ENCODE measurements around the gene AQP12B.
"Not testable (repeated sequence)": the region's sequence is repeated elsewhere in the genome, so short reads cannot be mapped to it uniquely, and the experiment has no call there.

DNA sequence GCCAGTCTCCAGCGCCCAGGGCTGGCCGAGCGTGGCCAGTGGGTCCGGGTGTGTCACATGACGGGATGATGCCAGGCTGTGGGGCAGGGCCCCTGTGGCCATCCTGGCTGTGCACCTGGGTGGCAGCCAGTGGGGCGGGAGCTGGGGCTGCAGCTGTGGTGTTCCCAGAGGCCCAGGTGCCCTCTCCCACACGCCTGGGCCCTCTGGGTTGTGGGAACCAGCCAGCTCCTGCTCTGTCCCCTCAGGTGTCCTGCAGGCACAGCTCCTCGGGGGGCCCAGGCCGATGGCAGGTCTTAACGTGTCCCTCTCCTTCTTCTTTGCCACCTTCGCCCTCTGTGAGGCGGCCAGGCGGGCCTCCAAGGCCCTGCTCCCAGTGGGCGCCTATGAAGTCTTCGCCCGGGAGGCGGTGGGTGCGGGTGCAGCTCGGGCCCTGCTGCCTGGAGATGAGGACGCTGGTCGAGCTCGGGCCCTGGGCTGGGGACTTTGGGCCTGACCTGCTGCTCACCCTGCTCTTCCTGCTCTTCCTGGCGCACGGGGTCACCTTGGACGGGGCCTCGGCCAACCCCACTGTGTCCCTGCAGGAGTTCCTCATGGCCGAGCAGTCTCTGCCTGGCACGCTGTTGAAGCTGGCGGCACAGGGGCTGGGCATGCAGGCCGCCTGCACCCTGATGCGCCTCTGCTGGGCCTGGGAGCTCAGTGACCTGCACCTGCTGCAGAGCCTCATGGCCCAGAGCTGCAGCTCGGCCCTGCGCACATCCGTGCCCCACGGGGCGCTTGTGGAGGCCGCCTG is 9.1 kb upstream of the AQP12B start, which contains the start of gene AQP12A:
- TF ChIP-seq, protein P1, sequence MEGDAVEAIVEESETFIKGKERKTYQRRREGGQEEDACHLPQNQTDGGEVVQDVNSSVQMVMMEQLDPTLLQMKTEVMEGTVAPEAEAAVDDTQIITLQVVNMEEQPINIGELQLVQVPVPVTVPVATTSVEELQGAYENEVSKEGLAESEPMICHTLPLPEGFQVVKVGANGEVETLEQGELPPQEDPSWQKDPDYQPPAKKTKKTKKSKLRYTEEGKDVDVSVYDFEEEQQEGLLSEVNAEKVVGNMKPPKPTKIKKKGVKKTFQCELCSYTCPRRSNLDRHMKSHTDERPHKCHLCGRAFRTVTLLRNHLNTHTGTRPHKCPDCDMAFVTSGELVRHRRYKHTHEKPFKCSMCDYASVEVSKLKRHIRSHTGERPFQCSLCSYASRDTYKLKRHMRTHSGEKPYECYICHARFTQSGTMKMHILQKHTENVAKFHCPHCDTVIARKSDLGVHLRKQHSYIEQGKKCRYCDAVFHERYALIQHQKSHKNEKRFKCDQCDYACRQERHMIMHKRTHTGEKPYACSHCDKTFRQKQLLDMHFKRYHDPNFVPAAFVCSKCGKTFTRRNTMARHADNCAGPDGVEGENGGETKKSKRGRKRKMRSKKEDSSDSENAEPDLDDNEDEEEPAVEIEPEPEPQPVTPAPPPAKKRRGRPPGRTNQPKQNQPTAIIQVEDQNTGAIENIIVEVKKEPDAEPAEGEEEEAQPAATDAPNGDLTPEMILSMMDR (IDR thresholded peaks at IDR 0.05; ENCODE audit: low read length), result not testable (repeated sequence)
- not testable (repeated sequence) for TF ChIP-seq EZH2 (optimal IDR thresholded peaks at IDR 0.05; ENCODE audit: low read depth, low read length)

All from MM.1S (cell line).